ENCODE measurements around the gene OR6N1. TPM values are rescaled to one million over a fixed set of nuclear protein-coding genes. Genes with fewer than 3 reads are reported as not detected.
A peak's percentile ranks its signal among the peaks of the same experiment; 100 is the strongest.

The OR6N1 gene
- total RNA-seq, result not detected in 2 replicates
- long read RNA-seq, result 0 reads

- no peaks in the 10 kb centered on the region for H3K4me1 Mint-ChIP-seq (ENCODE audit: low read depth)
- H3K36me3 Mint-ChIP-seq (ENCODE audit: insufficient read depth), result no peaks in the 10 kb centered on the region
- peaks cover 2% of the 10 kb centered on the region for H3K27me3 Mint-ChIP-seq
- H3K9me3 Mint-ChIP-seq (ENCODE audit: low read depth), result no peaks in the 10 kb centered on the region
- no peak for DNase-seq (ENCODE audit: low spot score, unreplicated experiment)
- TF ChIP-seq, protein P1, sequence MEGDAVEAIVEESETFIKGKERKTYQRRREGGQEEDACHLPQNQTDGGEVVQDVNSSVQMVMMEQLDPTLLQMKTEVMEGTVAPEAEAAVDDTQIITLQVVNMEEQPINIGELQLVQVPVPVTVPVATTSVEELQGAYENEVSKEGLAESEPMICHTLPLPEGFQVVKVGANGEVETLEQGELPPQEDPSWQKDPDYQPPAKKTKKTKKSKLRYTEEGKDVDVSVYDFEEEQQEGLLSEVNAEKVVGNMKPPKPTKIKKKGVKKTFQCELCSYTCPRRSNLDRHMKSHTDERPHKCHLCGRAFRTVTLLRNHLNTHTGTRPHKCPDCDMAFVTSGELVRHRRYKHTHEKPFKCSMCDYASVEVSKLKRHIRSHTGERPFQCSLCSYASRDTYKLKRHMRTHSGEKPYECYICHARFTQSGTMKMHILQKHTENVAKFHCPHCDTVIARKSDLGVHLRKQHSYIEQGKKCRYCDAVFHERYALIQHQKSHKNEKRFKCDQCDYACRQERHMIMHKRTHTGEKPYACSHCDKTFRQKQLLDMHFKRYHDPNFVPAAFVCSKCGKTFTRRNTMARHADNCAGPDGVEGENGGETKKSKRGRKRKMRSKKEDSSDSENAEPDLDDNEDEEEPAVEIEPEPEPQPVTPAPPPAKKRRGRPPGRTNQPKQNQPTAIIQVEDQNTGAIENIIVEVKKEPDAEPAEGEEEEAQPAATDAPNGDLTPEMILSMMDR (IDR thresholded peaks at IDR 0.05; ENCODE audit: unreplicated experiment), result no peak
- H3K4me3 Mint-ChIP-seq (ENCODE audit: low read depth), result no peak within 1 kb of the TSS
- H3K27ac Mint-ChIP-seq, result no peak within 1 kb of the TSS
Observed at GRCh38 chr1:158771950-158772866, at the start of gene OR6N1. OR6N1 (minus strand) TSS chr1:158772195; CDS start chr1:158766682, 5,513 bp downstream.

GRCh38 chr1:158821723-158822122, 49.7 kb upstream of the OR6N1 start:
- Mint-ChIP-seq H3K9me3 (ENCODE audit: low read depth) (peaks cover 25% of the 10 kb centered on the region), H3K27me3 (no peaks in the 10 kb centered on the region), H3K36me3 (ENCODE audit: insufficient read depth) (no peaks in the 10 kb centered on the region), H3K27ac (no peak overlapping the region), H3K4me3 (ENCODE audit: low read depth) (no peak overlapping the region), H3K4me1 (ENCODE audit: low read depth) (peaks cover 1% of the 10 kb centered on the region)
- DNase-seq (ENCODE audit: low spot score, unreplicated experiment), result no peak
- TF ChIP-seq, protein P1 (IDR thresholded peaks at IDR 0.05; ENCODE audit: unreplicated experiment), result no peak

GRCh38 chr1:158819461-158820443, 47.8 kb upstream of the OR6N1 start:
- H3K27ac Mint-ChIP-seq, result peak overlapping the region; percentile 1
- H3K9me3 Mint-ChIP-seq (ENCODE audit: low read depth), result peaks cover 17% of the 10 kb centered on the region
- H3K4me3 Mint-ChIP-seq (ENCODE audit: low read depth), result no peak overlapping the region
- DNase-seq (ENCODE audit: low spot score, unreplicated experiment), result no peak
- TF ChIP-seq, protein P1 (IDR thresholded peaks at IDR 0.05; ENCODE audit: unreplicated experiment), result no peak
- H3K36me3 Mint-ChIP-seq (ENCODE audit: insufficient read depth), result no peaks in the 10 kb centered on the region
- H3K4me1 Mint-ChIP-seq (ENCODE audit: low read depth), result peaks cover 1% of the 10 kb centered on the region
- H3K27me3 Mint-ChIP-seq, result no peaks in the 10 kb centered on the region

DNA sequence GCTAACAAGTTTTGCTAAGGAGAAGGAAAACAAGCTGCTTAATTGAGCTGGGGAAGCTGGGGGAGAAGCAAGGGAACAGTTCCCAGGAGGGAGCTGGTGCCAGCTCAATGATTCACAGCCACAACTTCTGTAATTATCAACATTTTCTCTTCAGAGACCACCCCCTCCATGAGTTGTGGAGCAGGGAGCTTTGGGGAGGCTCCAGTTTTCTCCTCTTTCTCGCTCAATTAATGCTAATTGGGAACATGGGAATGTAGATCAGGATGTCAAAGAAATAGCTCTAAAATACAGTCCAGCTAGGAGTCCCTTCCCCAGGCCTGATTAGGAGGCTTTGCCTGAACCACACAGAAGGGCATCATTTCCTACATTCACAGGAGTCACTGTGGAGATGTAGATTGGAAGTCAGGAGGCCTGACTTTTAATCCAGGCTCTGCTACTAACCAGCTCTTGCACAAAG, 47.0 kb upstream of the OR6N1 start:
- Mint-ChIP-seq H3K27ac (no peak overlapping the region), H3K9me3 (ENCODE audit: low read depth) (peaks cover 17% of the 10 kb centered on the region), H3K27me3 (no peaks in the 10 kb centered on the region), H3K36me3 (ENCODE audit: insufficient read depth) (no peaks in the 10 kb centered on the region), H3K4me1 (ENCODE audit: low read depth) (peaks cover 1% of the 10 kb centered on the region), H3K4me3 (ENCODE audit: low read depth) (no peak overlapping the region)
- TF ChIP-seq, protein P1 (IDR thresholded peaks at IDR 0.05; ENCODE audit: unreplicated experiment), result no peak
- no peak for DNase-seq (ENCODE audit: low spot score, unreplicated experiment)

GRCh38 chr1:158818560-158818959, 46.6 kb upstream of the OR6N1 start:
- Mint-ChIP-seq H3K4me1 (ENCODE audit: low read depth) (peaks cover 1% of the 10 kb centered on the region), H3K4me3 (ENCODE audit: low read depth) (no peak overlapping the region), H3K27ac (no peak overlapping the region), H3K36me3 (ENCODE audit: insufficient read depth) (no peaks in the 10 kb centered on the region), H3K27me3 (no peaks in the 10 kb centered on the region), H3K9me3 (ENCODE audit: low read depth) (peaks cover 15% of the 10 kb centered on the region)
- TF ChIP-seq, protein P1 (IDR thresholded peaks at IDR 0.05; ENCODE audit: unreplicated experiment), result no peak
- no peak for DNase-seq (ENCODE audit: low spot score, unreplicated experiment)

All from progenitor cell of endocrine pancreas (in vitro differentiated cells).